Endodermal cell (in vitro differentiated cells): ENCODE measurements around the gene CCDC69. TPM values are rescaled to one million over a fixed set of nuclear protein-coding genes. Genes with fewer than 3 reads are reported as not detected.
A peak's percentile ranks its signal among the peaks of the same experiment; 100 is the strongest.

Experiments
- DNase-seq: peaks from one replicate; pipeline ENCODE4 v3.0.0-alpha.2; 2017
- H3K27ac ChIP-seq: 2 replicates; pipeline ENCODE4 v1.5.1; 2013; ENCODE audit warnings: mild to moderate bottlenecking, low read depth, low read length, moderate library complexity
- H3K27me3 ChIP-seq: 2 replicates; pipeline ENCODE4 v1.6.1; 2013; ENCODE audit warnings: mild to moderate bottlenecking, low read length, moderate library complexity; ENCODE audit not compliant: insufficient read depth, control insufficient read depth, poor library complexity, severe bottlenecking
- H3K36me3 ChIP-seq: 2 replicates; pipeline ENCODE4 v1.7.0; 2013; ENCODE audit warnings: mild to moderate bottlenecking, low read length, moderate library complexity; ENCODE audit not compliant: control insufficient read depth, insufficient read depth
- H3K4me1 ChIP-seq: one replicate; pipeline ENCODE4 v1.7.0; 2013; ENCODE audit warnings: low read length; ENCODE audit not compliant: control insufficient read depth, insufficient read depth
- H3K4me3 ChIP-seq: 2 replicates; pipeline ENCODE4 v1.5.1; 2013; ENCODE audit warnings: mild to moderate bottlenecking, low read length, moderate library complexity
- H3K9ac ChIP-seq: 2 replicates; pipeline ENCODE4 v1.6.1; 2013; ENCODE audit warnings: mild to moderate bottlenecking, low read length, moderate library complexity; ENCODE audit not compliant: poor library complexity, severe bottlenecking; ENCODE audit errors: extremely low read depth
- H3K9me3 ChIP-seq: 2 replicates; pipeline ENCODE4 v1.6.1; 2013; ENCODE audit warnings: mild to moderate bottlenecking, low read length, moderate library complexity; ENCODE audit not compliant: control insufficient read depth
- H3K27ac Mint-ChIP-seq: 2 replicates; pipeline ENCODE4 v1.8.0; 2020; ENCODE audit warnings: mixed read lengths
- H3K27me3 Mint-ChIP-seq: 2 replicates; pipeline ENCODE4 v1.8.0; 2021; ENCODE audit warnings: mild to moderate bottlenecking, mixed read lengths; ENCODE audit not compliant: insufficient read depth
- H3K36me3 Mint-ChIP-seq: 2 replicates; pipeline ENCODE4 v1.8.0; 2020; ENCODE audit warnings: low read depth, mixed read lengths
- H3K4me1 Mint-ChIP-seq: 2 replicates; pipeline ENCODE4 v1.8.0; 2020; ENCODE audit warnings: mixed read lengths
- H3K4me3 Mint-ChIP-seq: 2 replicates; pipeline ENCODE4 v1.8.0; 2020; ENCODE audit warnings: mild to moderate bottlenecking, moderate library complexity, mixed read lengths
- H3K9me3 Mint-ChIP-seq: 2 replicates; pipeline ENCODE4 v1.8.0; 2020; ENCODE audit warnings: mild to moderate bottlenecking, mixed read lengths
- CTCF ChIP-seq: fragments of 200-600 bp; sonication (generic); conservative IDR thresholded peaks from 2 replicates; pipeline ENCODE4 v1.5.0; 2021; ENCODE audit warnings: antibody characterized with exemption, mild to moderate bottlenecking
- WGBS, 2 experiments: methylation state at CpG; one replicate each; pipeline versions ENCODE4 v1.1.5 to v1.1.7; 2013; ENCODE audit warnings: missing lambda C conversion rate in 2 of 2, mixed read lengths in 1 of 2; ENCODE audit not compliant: insufficient coverage in 1 of 2, insufficient read length in 1 of 2; 5-methylcytosine and 5-hydroxymethylcytosine counted together
- total RNA-seq, 2 donors: library from RNA; stranded (reverse); fragmentation: NEBNext Ultra II Directional in 1 of 2; extraction: Animal tissue kit (Norgen Biotek cat#: 25700) in 1 of 2; gene quantifications; 2 replicates in 1 of 2; 3 replicates in 1 of 2; pipeline ENCODE4 v1.2.1, GENCODE V29; 2021

Gene CCDC69
- total RNA-seq, 2 donors from 2014 or later, result 4.4 to 6.4 TPM

GRCh38 chr5:151267491-151268260, 43.8 kb upstream of the CCDC69 start:
- H3K4me3 Mint-ChIP-seq, result no peak overlapping the region
- H3K27me3 Mint-ChIP-seq, result no peaks in the 10 kb centered on the region
- Histone ChIP-seq H3K4me1 (no peaks in the 10 kb centered on the region), H3K4me3 (no peak overlapping the region), H3K36me3 (peaks cover 23% of the 10 kb centered on the region), H3K9me3 (no peaks in the 10 kb centered on the region), H3K27ac (no peak overlapping the region), H3K27me3 (no peaks in the 10 kb centered on the region), H3K9ac (no peak overlapping the region)
- DNase-seq, result no peak
- peak overlapping the region; percentile 28 for H3K27ac Mint-ChIP-seq
- H3K9me3 Mint-ChIP-seq, result no peaks in the 10 kb centered on the region
- TF ChIP-seq CTCF, result no peak
- H3K36me3 Mint-ChIP-seq, result peaks cover 41% of the 10 kb centered on the region
- H3K4me1 Mint-ChIP-seq, result peaks cover 5% of the 10 kb centered on the region
- 91 to 92% methylated on average over 7 to 11 of the region's 11 CpGs for WGBS, 2 experiments

- Mint-ChIP-seq H3K4me3 (no peak overlapping the region), H3K4me1 (peaks cover 11% of the 10 kb centered on the region), H3K9me3 (no peaks in the 10 kb centered on the region), H3K36me3 (peaks cover 52% of the 10 kb centered on the region), H3K27ac (no peak overlapping the region), H3K27me3 (no peaks in the 10 kb centered on the region)
- Histone ChIP-seq H3K27ac (no peak overlapping the region), H3K27me3 (no peaks in the 10 kb centered on the region), H3K4me1 (no peaks in the 10 kb centered on the region), H3K9ac (no peak overlapping the region), H3K4me3 (no peak overlapping the region), H3K9me3 (no peaks in the 10 kb centered on the region), H3K36me3 (peaks cover 35% of the 10 kb centered on the region)
- DNase-seq, result no peak
- WGBS, 2 experiments, result 93 to 100% methylated on average over 1 of the region's 1 CpG
- TF ChIP-seq CTCF, result peak; percentile 32
Observed at GRCh38 chr5:151264113-151264512, 40.2 kb upstream of the CCDC69 start.

- Mint-ChIP-seq H3K4me3 (no peak overlapping the region), H3K27ac (no peak overlapping the region), H3K36me3 (peaks cover 46% of the 10 kb centered on the region), H3K4me1 (peaks cover 21% of the 10 kb centered on the region), H3K27me3 (no peaks in the 10 kb centered on the region), H3K9me3 (no peaks in the 10 kb centered on the region)
- no peak overlapping the region for H3K27ac ChIP-seq
- H3K9me3 ChIP-seq, result no peaks in the 10 kb centered on the region
- no peak for DNase-seq
- no peak for TF ChIP-seq CTCF
- H3K36me3 ChIP-seq, result peaks cover 30% of the 10 kb centered on the region
- H3K4me3 ChIP-seq, result no peak overlapping the region
- H3K27me3 ChIP-seq, result no peaks in the 10 kb centered on the region
- no peak overlapping the region for H3K9ac ChIP-seq
- WGBS, 2 experiments, result 98 to 100% methylated on average over 1 to 3 of the region's 3 CpGs
- H3K4me1 ChIP-seq, result no peaks in the 10 kb centered on the region
Observed at GRCh38 chr5:151262532-151262931, 38.6 kb upstream of the CCDC69 start.
